Measurements from ENCODE around the gene HELQ.

DNA sequence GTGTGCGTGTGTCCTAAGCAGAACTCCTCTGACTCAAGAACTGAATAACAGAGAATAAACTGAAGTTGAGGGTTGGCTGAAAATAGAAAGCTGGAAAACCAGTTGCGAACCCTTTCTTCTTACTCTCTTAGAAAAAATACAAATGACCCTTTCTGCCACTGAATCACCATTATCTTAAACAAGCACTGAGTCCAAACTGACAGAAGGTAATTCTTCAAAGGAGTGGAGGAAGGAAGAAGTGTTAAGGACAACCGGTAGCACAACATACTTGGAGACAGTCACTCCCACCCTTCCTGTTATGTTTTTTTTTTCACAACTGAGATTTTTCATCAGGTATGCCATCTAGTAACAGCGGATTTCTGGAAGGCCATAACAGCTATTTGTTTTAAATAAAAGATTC, 38.1 kb downstream of the HELQ start:
- TF ChIP-seq, protein P1, sequence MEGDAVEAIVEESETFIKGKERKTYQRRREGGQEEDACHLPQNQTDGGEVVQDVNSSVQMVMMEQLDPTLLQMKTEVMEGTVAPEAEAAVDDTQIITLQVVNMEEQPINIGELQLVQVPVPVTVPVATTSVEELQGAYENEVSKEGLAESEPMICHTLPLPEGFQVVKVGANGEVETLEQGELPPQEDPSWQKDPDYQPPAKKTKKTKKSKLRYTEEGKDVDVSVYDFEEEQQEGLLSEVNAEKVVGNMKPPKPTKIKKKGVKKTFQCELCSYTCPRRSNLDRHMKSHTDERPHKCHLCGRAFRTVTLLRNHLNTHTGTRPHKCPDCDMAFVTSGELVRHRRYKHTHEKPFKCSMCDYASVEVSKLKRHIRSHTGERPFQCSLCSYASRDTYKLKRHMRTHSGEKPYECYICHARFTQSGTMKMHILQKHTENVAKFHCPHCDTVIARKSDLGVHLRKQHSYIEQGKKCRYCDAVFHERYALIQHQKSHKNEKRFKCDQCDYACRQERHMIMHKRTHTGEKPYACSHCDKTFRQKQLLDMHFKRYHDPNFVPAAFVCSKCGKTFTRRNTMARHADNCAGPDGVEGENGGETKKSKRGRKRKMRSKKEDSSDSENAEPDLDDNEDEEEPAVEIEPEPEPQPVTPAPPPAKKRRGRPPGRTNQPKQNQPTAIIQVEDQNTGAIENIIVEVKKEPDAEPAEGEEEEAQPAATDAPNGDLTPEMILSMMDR (IDR thresholded peaks at IDR 0.05) = no peak
- TF ChIP-seq ZFX (IDR thresholded peaks at IDR 0.05; ENCODE audit: borderline replicate concordance) = no peak

Measured in 22Rv1 (cell line).